GM21529 (cell line): ENCODE results near the gene ZNF213.

ENCODE experiments used
- ATAC-seq: cut with Tn5 transposase; IDR thresholded peaks from one replicate; pipeline ENCODE4 v1.9.1; 2021; ENCODE audit not compliant: unreplicated experiment

Gene ZNF213

DNA sequence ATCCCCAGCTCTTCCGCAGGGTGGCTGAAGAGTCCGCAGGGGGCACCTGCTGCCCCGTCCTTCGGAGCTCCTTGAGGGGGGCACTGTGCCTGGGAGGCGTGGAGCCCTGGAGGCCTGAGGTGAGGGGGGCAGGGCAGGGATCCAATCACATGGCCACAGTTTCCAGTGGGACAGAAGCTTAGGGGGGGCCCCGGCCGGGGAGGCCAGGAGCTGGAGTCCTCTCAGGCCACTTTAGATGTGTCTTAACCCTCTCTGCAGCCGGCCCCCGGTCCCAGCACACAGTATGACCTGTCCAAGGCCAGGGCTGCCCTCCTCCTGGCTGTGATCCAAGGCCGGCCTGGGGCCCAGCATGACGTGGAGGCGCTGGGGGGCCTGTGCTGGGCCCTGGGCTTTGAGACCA, 10.8 kb downstream of the ZNF213 start:
- ATAC-seq, result no peak

DNA sequence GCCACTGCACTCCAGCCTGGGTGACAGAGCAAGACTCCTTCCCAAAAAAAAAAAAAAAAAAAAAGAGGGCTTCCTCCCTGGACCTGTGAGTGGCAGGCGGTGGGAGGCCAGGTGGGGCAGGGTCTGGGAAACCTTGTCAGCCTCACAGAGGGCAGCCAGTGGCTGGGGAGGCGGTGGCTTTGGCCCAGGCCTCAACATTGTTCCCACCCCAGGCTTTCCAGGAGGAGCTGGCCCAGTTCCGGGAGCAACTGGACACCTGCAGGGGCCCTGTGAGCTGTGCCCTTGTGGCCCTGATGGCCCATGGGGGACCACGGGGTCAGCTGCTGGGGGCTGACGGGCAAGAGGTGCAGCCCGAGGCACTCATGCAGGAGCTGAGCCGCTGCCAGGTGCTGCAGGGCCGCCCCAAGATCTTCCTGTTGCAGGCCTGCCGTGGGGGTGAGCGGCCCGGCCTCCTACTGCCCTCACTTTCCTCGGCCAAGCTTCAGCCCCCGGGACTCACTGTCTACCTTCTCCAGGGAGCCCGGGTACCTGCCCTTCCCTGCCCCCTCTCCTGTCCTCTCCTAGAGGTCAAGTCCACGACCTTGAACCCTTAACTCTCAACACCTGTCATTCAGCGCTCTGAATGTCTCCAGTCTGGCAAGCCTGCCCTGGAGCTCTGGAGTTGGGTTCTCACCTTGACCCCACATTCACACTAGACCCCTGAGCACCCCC, 12.4 kb downstream of the ZNF213 start:
- ATAC-seq, result no peak

DNA sequence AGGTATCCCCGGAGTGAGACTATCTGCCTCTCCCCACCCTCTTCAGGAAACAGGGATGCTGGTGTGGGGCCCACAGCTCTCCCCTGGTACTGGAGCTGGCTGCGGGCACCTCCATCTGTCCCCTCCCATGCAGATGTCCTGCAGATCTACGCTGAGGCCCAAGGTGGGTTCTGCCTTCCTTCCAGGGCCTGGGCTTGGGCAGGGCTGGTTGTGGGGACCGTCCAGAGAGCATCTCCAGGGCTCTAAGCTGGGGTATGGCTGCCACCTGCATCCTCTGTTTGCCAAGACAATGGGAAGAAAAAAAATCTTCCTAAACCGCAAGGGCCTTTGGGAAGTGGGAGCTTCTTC, 12.9 kb downstream of the ZNF213 start:
- no peak for ATAC-seq

DNA sequence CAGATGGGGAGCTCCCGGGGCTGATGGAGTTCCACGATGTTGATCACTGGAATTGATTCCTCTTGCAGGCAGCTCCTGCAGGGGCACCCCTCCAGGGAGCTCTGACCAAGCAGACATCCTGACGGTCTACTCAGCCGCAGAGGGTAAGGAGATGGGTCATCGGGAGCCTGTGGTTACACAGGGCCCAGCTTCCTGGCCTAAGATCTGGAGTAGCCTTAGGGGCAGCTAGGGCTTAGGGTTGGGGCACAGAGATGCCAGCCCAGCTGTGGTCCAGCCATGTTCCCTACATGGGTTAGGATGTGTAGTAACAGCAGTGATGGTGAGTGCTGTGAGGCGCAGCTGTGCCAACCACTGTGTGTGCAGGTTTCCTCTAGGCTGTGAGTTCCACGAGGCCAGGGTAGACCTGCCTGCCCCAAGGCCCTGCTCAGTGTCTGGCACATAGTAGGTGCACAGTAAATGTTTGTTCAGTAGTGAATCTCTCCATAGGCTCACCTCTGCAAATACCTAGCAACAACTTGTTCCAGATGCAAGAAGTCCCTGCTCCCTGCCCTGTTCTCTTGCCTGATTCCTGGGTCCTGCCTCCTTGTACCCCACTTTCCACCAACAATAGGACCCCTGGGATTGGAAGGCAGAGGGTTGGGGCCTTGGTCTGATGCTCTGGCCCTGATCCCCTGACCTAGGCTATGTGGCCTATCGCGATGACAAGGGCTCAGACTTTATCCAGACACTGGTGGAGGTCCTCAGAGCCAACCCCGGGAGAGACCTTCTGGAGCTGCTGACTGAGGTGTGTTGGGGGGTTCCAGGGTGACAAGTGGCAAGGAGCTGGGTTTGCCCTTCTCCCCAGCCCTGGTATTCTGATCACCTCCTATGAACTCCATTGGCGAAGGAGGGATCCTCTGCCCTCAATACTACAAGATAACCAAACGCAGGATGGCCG, 13.7 kb downstream of the ZNF213 start:
- no peak for ATAC-seq

DNA sequence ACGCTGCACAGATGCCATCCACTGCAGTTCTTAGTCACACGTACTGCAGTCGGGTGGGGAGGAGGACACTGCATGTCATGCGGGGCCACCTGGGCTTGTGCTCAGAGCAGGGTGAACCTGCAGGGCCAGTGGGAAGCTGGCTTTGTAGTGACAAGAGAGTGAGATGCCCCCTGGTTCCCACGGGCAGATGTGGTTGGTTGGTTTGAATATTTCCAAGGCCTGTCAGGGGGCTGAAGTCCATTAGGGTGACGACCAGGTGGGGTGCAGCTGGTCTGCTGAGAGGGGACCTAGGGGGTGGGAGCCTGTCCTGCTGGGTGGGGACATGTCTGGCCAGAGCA, 14.3 kb downstream of the ZNF213 start:
- no peak for ATAC-seq

DNA sequence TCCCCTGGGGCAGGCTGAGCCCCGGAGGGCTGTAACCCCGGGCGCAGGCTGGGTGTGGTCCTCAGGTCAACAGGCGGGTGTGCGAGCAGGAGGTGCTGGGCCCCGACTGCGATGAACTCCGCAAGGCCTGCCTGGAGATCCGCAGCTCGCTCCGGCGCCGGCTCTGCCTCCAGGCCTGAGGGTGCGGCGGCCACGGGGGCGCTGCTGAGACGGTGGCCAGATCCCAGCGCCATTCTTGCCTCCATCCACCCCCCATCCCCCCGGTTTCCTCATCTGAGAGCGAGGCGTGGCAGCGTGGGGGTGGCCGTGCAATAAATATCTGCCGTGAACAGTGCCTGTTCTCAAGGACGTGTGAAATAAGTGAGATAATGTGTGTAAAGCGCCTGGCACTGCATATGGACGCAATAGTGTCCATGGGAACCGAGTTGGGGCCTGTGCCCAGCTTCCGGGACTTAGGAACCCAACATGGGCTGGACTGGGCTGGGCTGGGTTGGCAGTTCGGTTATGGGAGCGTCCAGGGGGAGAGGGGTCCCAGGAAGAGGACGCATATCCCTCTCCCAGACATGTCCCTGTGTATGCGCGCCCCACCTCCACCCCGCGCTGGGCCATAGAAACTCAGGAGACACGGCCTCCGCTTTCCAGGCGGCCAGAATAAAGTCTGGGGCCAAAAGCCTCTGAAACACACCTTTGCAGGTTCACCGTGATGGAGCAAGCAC, 15.0 kb downstream of the ZNF213 start:
- peak; percentile 25 for ATAC-seq

DNA sequence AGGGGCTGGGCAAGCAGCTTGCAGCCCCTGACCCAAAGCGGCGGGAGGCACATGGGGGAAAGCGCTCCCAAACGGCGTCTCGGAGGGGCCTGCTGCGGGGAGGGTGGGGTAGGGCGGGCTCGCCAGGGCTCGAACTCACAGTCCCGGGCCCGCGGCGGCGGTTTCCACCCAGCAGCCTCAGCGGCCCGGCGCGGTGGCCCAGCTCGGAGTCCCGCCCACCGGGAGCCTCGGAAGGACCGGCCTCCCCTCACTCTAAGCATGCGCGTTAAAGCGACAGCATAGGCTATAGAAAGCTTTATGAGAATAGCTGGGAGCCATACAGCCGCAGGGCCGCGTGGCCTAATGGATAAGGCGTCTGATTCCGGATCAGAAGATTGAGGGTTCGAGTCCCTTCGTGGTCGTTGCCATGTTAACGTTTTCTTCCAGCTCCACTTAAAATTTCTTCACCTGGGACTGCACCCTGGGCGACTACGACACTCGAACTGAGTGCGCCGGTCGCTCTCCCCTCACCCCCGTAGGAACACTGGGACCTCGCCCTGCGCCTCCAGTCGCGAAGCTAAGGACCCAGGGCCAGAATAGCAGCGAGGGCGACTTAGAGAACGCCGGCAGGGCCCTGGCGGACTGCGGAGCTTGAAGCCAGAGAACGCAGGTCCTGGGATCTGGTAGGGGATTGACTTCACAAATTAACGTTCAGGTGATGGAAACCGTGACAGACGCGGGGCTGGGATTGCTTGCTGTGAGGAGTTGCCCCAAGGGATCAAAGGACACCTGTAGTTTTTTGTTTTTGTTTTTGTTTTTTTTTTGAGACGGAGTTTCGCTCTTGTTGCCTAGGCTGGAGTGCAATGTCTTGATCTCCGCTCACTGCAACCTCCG, 15.8 kb downstream of the ZNF213 start:
- peak; percentile 63 for ATAC-seq

DNA sequence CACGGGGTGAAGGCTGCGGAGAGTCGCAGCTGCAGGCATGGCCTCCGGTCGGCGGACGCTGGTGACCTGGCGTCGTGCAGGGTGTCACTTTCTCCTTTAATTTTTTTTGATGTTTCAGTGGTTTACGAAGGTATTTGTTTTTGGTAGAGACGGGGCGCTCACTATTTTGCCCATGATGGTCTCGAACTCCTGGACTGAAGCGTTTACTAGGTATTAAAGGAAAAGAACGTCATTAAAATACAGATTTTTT, 17.1 kb downstream of the ZNF213 start:
- no peak for ATAC-seq

DNA sequence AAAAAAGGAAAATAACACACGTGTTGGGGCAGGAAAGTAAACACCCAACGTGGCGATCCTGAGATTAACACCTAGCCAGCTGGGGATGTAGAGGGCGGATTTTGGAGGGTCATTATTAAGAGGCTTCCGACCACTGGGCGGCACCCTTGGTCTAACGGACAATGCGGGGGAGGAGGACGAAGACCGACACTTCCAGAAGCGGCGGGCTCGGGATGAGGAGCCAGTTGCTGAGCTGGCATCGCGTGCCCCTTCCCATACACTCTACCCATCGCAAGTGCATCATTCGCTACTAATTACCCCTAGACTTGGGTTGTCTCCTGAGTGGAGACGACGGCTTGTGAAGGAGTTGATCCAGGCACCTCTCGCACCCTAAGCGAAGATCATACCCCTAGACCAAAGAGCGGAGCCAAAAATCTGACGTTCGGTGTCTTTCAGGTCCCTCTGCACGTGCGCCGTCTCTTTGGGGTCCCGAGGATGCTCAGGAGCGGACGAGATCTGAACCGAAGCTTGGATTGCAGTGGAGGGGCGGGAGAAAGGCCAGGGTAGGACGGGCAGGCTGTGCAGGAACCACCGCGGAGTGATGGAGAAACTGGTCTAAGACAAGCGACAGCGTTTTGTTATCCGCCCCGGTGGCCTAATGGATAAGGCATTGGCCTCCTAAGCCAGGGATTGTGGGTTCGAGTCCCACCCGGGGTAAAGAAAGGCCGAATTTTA, 17.6 kb downstream of the ZNF213 start:
- no peak for ATAC-seq

DNA sequence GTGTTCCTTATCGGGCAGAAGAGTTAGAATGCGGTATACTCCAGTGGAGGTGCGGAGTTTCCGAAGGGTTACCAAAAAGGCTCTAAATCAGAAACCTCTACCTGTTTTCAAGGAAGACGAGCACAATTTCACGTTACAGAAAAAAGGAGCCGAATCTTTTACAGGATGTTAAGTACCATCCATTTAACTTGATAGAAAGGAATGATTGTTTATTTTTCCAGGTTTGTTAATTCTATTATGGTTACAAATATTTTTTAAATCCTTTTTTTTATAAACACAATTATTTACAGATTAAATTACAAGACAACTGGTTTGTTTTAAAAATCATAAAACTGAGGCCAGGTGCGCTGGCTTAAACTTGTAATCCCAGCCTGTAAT, 18.2 kb downstream of the ZNF213 start:
- no peak for ATAC-seq

DNA sequence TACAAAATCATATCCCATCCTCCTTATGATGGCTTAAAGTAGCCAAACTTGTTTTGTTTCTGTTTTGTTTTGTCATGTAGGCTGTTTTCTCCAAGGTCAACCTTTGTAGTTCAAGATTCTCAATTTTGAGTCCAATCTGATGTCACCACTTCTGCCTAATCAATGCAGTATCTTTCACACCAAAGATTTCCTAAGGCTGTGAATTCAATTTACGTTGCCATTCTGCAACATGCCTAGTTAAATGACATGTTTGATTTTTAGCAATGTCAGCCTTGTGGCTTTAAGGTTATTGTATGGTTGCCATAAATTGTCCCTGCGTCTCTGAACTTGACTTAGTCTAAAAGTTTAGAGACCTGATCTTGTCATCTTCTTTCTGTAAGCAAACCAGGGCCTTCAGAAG, 20.4 kb downstream of the ZNF213 start:
- ATAC-seq, result no peak

DNA sequence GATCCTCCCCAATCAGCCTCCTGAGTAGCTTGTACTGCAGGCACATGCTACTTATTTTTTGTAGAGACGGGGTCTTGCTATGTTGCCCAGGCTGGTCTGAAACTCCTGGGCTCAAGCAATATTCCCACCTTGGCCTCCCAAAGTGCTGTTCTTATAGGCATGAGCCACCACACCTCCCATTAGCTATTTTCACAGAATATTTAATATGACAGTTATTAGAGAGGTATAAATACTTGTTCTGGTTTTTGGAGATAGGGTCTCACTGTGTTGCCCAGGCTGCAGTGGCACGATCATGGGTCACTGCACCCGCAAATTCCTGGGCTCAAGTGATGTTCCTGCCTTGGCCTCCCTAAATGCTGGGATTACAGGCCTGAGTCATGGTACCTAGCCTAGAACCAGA, 21.1 kb downstream of the ZNF213 start:
- no peak for ATAC-seq

DNA sequence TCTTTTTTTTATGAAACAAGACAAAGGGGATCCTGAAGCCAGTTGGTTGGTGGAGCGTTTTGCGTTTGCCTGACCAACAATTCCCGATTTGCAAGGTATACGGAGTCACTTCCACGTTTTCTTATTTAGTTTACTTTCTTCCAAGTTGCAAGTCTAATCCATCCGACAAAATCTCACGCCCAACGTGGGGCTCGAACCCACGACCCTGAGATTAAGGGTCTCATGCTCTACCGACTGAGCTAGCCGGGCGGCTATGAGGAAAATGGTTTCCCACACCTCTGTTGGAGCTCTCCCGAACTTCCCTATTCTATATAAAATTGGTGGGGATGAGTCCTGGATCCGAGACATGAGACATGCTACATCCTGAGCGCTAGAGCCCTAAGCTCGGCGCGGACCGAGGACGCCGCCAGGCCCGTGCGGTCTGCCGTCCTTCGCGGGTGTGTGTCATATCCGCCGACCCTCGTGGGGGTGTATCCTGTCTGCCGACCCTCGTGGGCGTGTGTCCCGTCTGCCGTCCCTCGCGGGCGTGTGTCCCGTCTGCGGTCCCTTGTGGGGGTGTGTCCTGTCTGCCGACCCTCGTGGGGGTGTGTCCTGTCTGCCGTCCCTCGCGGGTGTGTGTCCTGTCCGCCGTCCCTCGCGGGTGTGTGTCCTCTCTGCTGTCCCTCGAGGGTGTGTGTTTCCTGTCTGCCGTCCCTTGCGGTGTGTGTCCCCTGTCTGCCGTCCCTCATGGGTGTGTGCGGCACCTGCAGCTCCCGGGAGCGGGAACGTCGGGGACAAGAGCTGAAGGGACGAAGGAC, 22.6 kb downstream of the ZNF213 start:
- no peak for ATAC-seq

DNA sequence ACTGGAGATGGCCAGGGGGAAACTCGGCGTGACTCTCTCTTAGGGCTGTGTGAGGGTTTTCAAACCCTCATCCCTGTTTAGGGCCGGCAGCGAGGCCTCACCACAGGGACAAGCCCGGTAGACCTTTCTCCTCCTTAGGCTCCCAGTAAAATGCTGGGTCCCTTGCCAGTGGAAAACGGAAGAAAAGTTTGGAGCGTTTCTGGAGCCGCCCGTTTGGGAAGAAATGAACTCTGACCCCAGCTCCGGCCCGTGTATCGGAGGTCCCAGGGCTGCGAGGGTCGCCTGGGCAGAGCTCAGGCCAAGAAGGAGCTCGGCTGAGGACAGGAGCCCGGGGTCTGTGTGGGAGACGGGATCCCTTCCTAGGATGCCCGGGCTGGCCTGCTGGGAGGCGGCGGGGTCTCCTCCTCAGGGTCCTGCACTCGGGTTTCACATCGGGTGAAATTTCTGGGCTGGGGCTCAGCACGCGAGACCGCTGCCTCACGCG, 23.2 kb downstream of the ZNF213 start:
- ATAC-seq, result peak; percentile 11

DNA sequence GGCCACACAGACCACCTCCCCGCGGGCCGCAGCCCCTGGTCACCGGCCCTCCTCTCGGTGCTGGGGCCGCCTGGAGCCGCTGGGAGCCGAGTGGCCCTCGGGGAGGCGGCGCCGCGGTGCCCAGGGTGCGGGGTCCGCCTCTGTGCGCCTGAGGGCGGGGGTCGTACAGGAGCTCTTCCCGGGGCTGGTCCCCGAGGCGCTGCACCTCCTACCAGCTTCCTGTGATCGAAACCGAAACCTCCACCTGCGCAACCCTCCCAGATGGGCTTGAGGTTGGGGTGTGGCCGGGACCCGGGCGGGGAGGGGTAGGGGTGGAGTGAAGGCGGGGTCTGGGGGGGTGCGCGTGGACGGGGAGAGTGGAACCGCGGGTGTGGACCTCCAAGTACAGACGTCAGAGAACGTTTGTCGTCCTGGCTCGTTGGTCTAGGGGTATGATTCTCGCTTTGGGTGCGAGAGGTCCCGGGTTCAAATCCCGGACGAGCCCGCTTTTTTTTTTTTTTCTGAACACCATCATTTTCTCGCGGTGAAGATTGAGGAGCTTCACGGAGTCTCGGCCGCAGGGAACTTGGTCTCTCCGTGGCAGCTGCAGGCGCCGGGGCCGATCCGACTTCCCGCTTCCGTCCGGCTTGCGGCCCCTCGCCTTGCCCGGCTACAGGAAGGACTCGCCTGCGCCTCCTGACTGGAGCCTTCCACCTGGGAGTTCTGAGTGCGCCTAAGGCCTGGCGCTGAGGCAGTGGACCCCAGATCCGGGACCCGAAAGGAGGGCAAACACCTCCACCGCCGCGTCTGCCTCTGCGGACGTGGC, 23.9 kb downstream of the ZNF213 start:
- ATAC-seq, result peak; percentile 41

DNA sequence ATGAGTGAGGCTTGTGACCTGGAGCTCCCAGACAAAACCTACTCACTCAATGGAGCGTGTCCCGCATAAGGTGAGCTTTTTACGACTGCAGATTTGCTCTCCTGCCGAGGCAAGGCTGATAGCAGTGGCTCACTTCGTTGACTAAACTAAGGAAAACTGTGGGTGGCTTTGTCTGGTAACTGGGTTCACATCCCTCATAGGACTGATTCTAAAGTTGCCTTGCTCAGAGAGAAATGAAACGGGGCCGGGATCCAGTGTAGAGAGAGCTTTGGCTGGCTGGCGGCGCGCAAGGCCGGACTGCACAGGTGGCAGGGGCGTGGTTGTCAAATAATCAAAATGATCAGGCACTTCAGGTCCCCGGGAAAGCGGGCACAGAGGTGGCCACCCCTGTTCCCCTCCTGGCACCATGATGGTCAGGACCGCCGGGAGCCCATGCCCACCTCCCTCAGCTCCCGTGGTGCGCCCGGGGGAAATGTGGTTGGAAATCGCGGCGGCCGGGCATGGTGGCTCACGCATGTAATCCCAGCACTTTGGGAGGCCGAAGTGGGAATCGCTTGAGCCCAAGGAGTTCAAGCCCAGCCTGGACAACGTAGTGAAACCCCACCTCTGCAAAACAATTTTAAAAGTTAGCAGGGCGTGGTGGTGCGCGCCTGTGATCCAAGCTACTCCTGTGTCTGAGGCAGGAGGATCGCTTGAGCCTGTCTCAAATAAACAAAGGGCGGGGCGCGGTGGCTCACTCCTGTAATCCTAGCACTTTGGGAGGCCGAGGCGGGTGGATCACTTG, 26.6 kb downstream of the ZNF213 start:
- no peak for ATAC-seq

DNA sequence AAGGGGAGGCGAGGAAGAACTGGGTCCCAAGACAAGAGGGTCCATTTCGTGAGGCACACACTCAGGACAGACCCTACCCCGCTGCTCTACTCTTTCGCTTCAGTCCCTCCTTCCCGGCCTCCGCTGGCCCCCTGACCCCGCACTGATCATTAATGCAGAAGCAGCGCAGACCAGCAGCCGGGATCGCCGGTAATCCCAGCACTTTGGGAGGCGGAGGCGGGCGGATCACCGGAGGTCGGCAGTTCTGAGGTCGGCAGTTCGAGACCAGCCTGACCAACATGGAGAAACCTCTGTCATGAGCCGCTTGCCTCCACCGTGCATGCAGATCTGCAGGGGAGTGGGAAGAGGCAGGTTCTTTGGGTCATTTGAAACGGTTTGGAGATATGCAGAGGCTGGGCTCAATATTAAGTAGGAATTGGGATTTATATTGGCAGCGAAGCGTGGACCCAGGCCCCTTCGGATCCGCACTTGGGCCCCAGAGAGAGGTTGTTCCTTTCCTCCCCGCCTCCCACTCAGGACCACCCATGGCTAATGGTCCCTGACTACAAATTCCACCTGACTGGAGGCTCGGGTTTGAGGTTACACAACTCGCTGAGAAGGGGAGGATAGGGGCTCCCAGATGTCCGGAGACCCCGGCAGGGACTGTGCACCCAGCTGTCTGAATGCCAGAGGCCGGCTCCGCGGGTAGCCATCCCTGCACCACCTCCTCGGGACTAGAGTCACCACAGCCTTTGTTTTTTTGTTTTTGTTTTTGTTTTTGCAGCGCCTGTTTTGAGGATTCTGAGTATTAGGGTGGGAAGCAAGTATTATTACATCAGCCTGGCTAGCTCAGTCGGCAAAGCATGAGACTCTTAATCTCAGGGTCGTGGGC, 29.5 kb downstream of the ZNF213 start:
- no peak for ATAC-seq
